K562 (cell line): ENCODE measurements around the gene CLGN. TPM values are rescaled to one million over a fixed set of nuclear protein-coding genes. Genes with fewer than 3 reads are reported as not detected.
A peak's percentile ranks its signal among the peaks of the same experiment; 100 is the strongest.

Experiments used
- CC2D1A ChIP-seq: fragments of 450-650 bp; IDR thresholded peaks from 2 replicates; pipeline ENCODE4 v1.6.1; 2017; ENCODE audit warnings: mild to moderate bottlenecking
- ERF ChIP-seq: fragments of 450-650 bp; formaldehyde crosslinking; IDR thresholded peaks from 2 replicates; pipeline ENCODE4 v1.4.0; 2020; ENCODE audit warnings: mild to moderate bottlenecking, mixed read lengths
- HIVEP1 ChIP-seq: fragments of 250-450 bp; sonication (Bioruptor Pico); IDR thresholded peaks from 2 replicates; pipeline ENCODE4 v1.4.0; 2020; ENCODE audit warnings: mild to moderate bottlenecking
- HMGN3 ChIP-seq: IDR thresholded peaks from 2 replicates; pipeline ENCODE4 v1.6.1; 2011; ENCODE audit warnings: borderline replicate concordance, low read depth, mild to moderate bottlenecking, mixed read lengths, low read length; ENCODE audit not compliant: insufficient read length; ENCODE audit errors: extremely low read depth
- KDM2B ChIP-seq: fragments of 250-450 bp; sonication (Bioruptor Pico); IDR thresholded peaks from 2 replicates; pipeline ENCODE4 v1.8.0; 2021; ENCODE audit warnings: mild to moderate bottlenecking, moderate library complexity
- LARP7 ChIP-seq: fragments of 450-650 bp; IDR thresholded peaks from 2 replicates; pipeline ENCODE4 v1.6.1; 2016
- MAFF ChIP-seq: IDR thresholded peaks from 2 replicates; pipeline ENCODE4 v1.6.1; 2012; ENCODE audit warnings: low read length, improper control_type of control experiment
- MAFG ChIP-seq: fragments of 450-650 bp; conservative IDR thresholded peaks from 2 replicates; pipeline ENCODE4 v1.6.1; 2016; ENCODE audit warnings: missing genetic modification characterization, missing compliant biosample characterization
- NCOA1 ChIP-seq: fragments of 450-650 bp; IDR thresholded peaks from 2 replicates; pipeline ENCODE4 v1.6.1; 2016; ENCODE audit warnings: low read depth
- NELFE ChIP-seq: IDR thresholded peaks from 2 replicates; pipeline ENCODE4 v1.6.1; 2011; ENCODE audit warnings: mild to moderate bottlenecking; ENCODE audit not compliant: insufficient read depth, insufficient read length
- PTRF ChIP-seq: fragments of 450-650 bp; IDR thresholded peaks from 2 replicates; pipeline ENCODE4 v1.6.1; 2016; ENCODE audit warnings: mild to moderate bottlenecking, missing genetic modification characterization, missing compliant biosample characterization
- RUNX1 ChIP-seq: sonication (generic); IDR thresholded peaks from 2 replicates; pipeline ENCODE4 v1.6.1; 2016; ENCODE audit warnings: antibody characterized with exemption, low read depth
- SOX6 ChIP-seq: fragments of 450-650 bp; IDR thresholded peaks from 2 replicates; pipeline ENCODE4 v1.6.1; 2014; ENCODE audit warnings: mild to moderate bottlenecking
- TAF15 ChIP-seq: fragments of 200-400 bp; formaldehyde crosslinking; IDR thresholded peaks from 2 replicates; pipeline ENCODE4 v1.6.1; 2017; ENCODE audit warnings: mild to moderate bottlenecking, low read depth, low read length, moderate library complexity
- ZNF274 ChIP-seq: IDR thresholded peaks from 2 replicates; pipeline ENCODE4 v1.6.1; 2011; ENCODE audit warnings: low read depth, mild to moderate bottlenecking, low read length, moderate library complexity, borderline replicate concordance
- polyA plus RNA-seq, 8 experiments: library from polyadenylated mRNA; depleted of rRNA in 4 of 8; stranded (reverse) in 5 of 8; unstranded in 3 of 8; fragments of >200 nt; fragmentation: Nextera tagmentation in 2 of 8; fragmentation: Illumina TruSeq in 1 of 8; extraction: Ambion mirVana in 2 of 8; extraction: Trizol in 1 of 8; gene quantifications; 2 replicates each; pipeline versions ENCODE4 v1.2.1 to v1.2.3, GENCODE V29; 2011 to 2014; ENCODE audit warnings: inconsistent platforms in 1 of 8, missing spikeins in 1 of 8
- total RNA-seq, 7 experiments: library from RNA; depleted of rRNA in 6 of 7; stranded (reverse); fragments of >200 nt in 6 of 7; fragmentation: Illumina TruSeq in 2 of 7; extraction: Trizol in 2 of 7; gene quantifications; 2 replicates each; pipeline versions ENCODE4 v1.2.1 to v1.2.3, GENCODE V29; 2011 to 2021; ENCODE audit warnings: low replicate concordance in 1 of 7
- TF ChIP-seq, protein P1 (sequence below): fragments of 450-650 bp; IDR thresholded peaks from 2 replicates; pipeline ENCODE4 v1.6.1; 2017; ENCODE audit warnings: antibody characterized with exemption
- TF ChIP-seq, protein P2 (sequence below), 2 experiments: fragments of 450-650 bp; formaldehyde crosslinking in 1 of 2; IDR thresholded peaks; 2 replicates each; pipeline versions ENCODE4 v1.4.0 to v1.6.1; 2014 to 2020; ENCODE audit warnings: mild to moderate bottlenecking in 2 of 2, borderline replicate concordance in 1 of 2, low read depth in 1 of 2
- TF ChIP-seq, protein P3 (sequence below): fragments of 450-650 bp; IDR thresholded peaks from 2 replicates; pipeline ENCODE4 v1.6.1; 2014; ENCODE audit warnings: low read depth, mild to moderate bottlenecking, moderate library complexity, borderline replicate concordance

CLGN gene
- total and polyA plus RNA-seq, 9 of the 15 experiments (the other 6 are each of a cell fraction or from before 2014, with no cell fraction given) = 0.22 to 3.6 (median 2.7) TPM

DNA sequence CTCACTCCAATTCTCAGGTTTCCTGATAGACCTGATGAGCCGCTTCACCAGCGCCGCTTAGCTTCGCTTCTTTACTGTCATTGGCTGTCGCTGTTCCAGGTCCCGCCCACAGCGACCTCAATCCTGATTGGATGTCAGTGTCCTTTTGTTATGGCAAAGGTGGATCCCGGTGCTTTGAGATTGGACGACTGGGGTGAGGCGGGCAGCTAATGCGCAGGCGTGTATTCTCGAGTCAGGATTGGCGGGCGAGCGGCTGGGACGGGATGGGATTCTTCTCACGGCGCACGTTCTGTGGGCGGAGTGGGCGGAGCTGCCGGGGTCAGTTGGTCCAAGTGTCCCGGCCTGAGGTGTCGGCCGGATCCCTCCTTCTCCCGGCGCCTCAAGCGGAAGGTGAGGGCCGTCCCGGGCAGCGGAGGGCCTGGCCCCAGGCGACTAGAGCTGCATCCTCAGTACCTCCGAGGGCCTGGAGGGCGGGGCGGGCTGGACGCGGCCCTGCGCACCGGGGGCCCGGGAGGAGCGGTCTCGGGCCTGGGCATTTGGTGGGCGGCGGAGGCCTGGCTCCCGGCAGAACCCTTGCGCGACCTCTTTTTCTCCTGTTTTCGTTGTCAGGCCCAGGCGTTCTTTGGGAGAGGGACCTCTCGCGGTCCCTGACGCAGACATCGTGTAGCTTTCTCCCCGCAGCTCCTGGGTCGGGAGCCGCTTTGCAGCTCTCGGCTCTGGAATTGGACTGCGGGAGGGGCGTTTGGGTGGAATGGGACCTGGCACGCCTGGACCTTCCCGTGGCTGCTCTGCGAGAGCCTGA, 53.9 kb downstream of the CLGN start, which contains the start of gene SCOC (continued):
- TF ChIP-seq NCOA1 (no peak), HIVEP1 (CRISPR knock-in tag) (no peak), KDM2B (CRISPR knock-in tag) (no peak), CC2D1A (peak; percentile 99), MAFG (no peak), MAFF (no peak), PTRF (tag) (no peak), HMGN3 (no peak), LARP7 (no peak), ERF (CRISPR knock-in tag) (no peak), TAF15 (no peak), SOX6 (no peak), NELFE (no peak), RUNX1 (no peak), ZNF274 (no peak)
- TF ChIP-seq, protein P1, sequence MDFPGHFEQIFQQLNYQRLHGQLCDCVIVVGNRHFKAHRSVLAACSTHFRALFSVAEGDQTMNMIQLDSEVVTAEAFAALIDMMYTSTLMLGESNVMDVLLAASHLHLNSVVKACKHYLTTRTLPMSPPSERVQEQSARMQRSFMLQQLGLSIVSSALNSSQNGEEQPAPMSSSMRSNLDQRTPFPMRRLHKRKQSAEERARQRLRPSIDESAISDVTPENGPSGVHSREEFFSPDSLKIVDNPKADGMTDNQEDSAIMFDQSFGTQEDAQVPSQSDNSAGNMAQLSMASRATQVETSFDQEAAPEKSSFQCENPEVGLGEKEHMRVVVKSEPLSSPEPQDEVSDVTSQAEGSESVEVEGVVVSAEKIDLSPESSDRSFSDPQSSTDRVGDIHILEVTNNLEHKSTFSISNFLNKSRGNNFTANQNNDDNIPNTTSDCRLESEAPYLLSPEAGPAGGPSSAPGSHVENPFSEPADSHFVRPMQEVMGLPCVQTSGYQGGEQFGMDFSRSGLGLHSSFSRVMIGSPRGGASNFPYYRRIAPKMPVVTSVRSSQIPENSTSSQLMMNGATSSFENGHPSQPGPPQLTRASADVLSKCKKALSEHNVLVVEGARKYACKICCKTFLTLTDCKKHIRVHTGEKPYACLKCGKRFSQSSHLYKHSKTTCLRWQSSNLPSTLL = peak; percentile 95
- TF ChIP-seq, protein P2, sequence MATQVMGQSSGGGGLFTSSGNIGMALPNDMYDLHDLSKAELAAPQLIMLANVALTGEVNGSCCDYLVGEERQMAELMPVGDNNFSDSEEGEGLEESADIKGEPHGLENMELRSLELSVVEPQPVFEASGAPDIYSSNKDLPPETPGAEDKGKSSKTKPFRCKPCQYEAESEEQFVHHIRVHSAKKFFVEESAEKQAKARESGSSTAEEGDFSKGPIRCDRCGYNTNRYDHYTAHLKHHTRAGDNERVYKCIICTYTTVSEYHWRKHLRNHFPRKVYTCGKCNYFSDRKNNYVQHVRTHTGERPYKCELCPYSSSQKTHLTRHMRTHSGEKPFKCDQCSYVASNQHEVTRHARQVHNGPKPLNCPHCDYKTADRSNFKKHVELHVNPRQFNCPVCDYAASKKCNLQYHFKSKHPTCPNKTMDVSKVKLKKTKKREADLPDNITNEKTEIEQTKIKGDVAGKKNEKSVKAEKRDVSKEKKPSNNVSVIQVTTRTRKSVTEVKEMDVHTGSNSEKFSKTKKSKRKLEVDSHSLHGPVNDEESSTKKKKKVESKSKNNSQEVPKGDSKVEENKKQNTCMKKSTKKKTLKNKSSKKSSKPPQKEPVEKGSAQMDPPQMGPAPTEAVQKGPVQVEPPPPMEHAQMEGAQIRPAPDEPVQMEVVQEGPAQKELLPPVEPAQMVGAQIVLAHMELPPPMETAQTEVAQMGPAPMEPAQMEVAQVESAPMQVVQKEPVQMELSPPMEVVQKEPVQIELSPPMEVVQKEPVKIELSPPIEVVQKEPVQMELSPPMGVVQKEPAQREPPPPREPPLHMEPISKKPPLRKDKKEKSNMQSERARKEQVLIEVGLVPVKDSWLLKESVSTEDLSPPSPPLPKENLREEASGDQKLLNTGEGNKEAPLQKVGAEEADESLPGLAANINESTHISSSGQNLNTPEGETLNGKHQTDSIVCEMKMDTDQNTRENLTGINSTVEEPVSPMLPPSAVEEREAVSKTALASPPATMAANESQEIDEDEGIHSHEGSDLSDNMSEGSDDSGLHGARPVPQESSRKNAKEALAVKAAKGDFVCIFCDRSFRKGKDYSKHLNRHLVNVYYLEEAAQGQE (IDR thresholded peaks at IDR 0.05; ENCODE audit: borderline replicate concordance) = no peak
- TF ChIP-seq, protein P2 (CRISPR knock-in tag; IDR thresholded peaks at IDR 0.05; ENCODE audit: low read depth) = no peak
- TF ChIP-seq, protein P3, sequence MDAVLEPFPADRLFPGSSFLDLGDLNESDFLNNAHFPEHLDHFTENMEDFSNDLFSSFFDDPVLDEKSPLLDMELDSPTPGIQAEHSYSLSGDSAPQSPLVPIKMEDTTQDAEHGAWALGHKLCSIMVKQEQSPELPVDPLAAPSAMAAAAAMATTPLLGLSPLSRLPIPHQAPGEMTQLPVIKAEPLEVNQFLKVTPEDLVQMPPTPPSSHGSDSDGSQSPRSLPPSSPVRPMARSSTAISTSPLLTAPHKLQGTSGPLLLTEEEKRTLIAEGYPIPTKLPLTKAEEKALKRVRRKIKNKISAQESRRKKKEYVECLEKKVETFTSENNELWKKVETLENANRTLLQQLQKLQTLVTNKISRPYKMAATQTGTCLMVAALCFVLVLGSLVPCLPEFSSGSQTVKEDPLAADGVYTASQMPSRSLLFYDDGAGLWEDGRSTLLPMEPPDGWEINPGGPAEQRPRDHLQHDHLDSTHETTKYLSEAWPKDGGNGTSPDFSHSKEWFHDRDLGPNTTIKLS = no peak
